ENCODE results near the gene DUS2.

- no peak for TF ChIP-seq POLR2A (IDR thresholded peaks at IDR 0.05)
- TF ChIP-seq CTCF (IDR thresholded peaks at IDR 0.05) = no peak
Measured at GRCh38 chr16:68082629-68083238, 59.6 kb downstream of the DUS2 start.

All from ovary (tissue), 3 donors.